Ishikawa (cell line): ENCODE data around the gene MLKL.

Source experiments
- CEBPB ChIP-seq: IDR thresholded peaks from 2 replicates; pipeline ENCODE4 v1.6.1; 2012
- CREB1 ChIP-seq: IDR thresholded peaks from 2 replicates; pipeline ENCODE4 v1.6.1; 2012; ENCODE audit warnings: low read depth
- EGR1 ChIP-seq: IDR thresholded peaks from 2 replicates; pipeline ENCODE4 v1.6.1; 2012
- EP300 ChIP-seq: IDR thresholded peaks from 2 replicates; pipeline ENCODE4 v1.6.1; 2012; ENCODE audit warnings: borderline replicate concordance
- FOXM1 ChIP-seq: IDR thresholded peaks from 2 replicates; pipeline ENCODE4 v1.6.1; 2012; ENCODE audit warnings: low read depth, borderline replicate concordance
- NFIC ChIP-seq: IDR thresholded peaks from 2 replicates; pipeline ENCODE4 v1.6.1; 2012
- RAD21 ChIP-seq: IDR thresholded peaks from 2 replicates; pipeline ENCODE4 v1.6.1; 2012; ENCODE audit warnings: low read depth
- TAF1 ChIP-seq: IDR thresholded peaks from 2 replicates; pipeline ENCODE4 v1.6.1; 2012; ENCODE audit warnings: low read depth, mild to moderate bottlenecking
- TCF12 ChIP-seq: IDR thresholded peaks from 2 replicates; pipeline ENCODE4 v1.6.1; 2012; ENCODE audit warnings: low read depth
- TEAD4 ChIP-seq: IDR thresholded peaks from 2 replicates; pipeline ENCODE4 v1.6.1; 2012
- USF1 ChIP-seq: IDR thresholded peaks from 2 replicates; pipeline ENCODE4 v1.6.1; 2012
- YY1 ChIP-seq: IDR thresholded peaks from 2 replicates; pipeline ENCODE4 v1.6.1; 2012; ENCODE audit warnings: low read depth
- ZBTB7A ChIP-seq: IDR thresholded peaks from 2 replicates; pipeline ENCODE4 v1.6.1; 2012; ENCODE audit warnings: low read depth
- TF ChIP-seq, protein P1 (sequence below): IDR thresholded peaks from 2 replicates; pipeline ENCODE4 v1.6.1; 2012
- TF ChIP-seq, protein P2 (sequence below): IDR thresholded peaks from 2 replicates; pipeline ENCODE4 v1.6.1; 2012; ENCODE audit warnings: low read depth, mild to moderate bottlenecking

Gene MLKL

GRCh38 chr16:74727903-74728302 is 27.2 kb upstream of the MLKL start:
- TF ChIP-seq FOXM1 (no peak), CREB1 (no peak), ZBTB7A (no peak), EGR1 (no peak), TCF12 (no peak), EP300 (no peak)
- TF ChIP-seq, protein P1, sequence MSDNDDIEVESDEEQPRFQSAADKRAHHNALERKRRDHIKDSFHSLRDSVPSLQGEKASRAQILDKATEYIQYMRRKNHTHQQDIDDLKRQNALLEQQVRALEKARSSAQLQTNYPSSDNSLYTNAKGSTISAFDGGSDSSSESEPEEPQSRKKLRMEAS, result no peak
- TF ChIP-seq, protein P2, sequence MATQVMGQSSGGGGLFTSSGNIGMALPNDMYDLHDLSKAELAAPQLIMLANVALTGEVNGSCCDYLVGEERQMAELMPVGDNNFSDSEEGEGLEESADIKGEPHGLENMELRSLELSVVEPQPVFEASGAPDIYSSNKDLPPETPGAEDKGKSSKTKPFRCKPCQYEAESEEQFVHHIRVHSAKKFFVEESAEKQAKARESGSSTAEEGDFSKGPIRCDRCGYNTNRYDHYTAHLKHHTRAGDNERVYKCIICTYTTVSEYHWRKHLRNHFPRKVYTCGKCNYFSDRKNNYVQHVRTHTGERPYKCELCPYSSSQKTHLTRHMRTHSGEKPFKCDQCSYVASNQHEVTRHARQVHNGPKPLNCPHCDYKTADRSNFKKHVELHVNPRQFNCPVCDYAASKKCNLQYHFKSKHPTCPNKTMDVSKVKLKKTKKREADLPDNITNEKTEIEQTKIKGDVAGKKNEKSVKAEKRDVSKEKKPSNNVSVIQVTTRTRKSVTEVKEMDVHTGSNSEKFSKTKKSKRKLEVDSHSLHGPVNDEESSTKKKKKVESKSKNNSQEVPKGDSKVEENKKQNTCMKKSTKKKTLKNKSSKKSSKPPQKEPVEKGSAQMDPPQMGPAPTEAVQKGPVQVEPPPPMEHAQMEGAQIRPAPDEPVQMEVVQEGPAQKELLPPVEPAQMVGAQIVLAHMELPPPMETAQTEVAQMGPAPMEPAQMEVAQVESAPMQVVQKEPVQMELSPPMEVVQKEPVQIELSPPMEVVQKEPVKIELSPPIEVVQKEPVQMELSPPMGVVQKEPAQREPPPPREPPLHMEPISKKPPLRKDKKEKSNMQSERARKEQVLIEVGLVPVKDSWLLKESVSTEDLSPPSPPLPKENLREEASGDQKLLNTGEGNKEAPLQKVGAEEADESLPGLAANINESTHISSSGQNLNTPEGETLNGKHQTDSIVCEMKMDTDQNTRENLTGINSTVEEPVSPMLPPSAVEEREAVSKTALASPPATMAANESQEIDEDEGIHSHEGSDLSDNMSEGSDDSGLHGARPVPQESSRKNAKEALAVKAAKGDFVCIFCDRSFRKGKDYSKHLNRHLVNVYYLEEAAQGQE, result no peak

DNA sequence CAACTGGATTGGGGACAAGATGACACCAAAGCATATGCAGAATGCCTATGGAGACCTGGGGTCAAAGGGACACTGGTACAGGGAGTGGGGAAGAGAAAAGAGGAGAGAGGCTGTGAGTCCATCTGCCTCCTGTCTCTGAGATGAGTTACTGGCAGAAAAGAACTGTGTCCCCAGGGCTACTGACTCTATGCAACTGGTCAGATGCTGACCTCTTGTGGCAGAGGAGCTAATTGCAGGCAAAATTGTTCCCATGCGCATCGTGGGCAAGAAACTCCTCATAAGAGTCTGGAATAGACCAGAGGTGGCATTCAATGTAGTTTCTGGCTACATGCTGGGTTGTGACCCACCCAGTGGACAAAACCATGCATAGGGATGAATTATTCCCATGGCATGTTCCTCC is 26.1 kb upstream of the MLKL start:
- TF ChIP-seq RAD21 (peak; percentile 55), TEAD4 (no peak)

GRCh38 chr16:74725651-74726455 is 25.2 kb upstream of the MLKL start:
- TF ChIP-seq RAD21 (no peak), CEBPB (no peak), TEAD4 (no peak), NFIC (no peak), CREB1 (no peak), TCF12 (no peak), ZBTB7A (no peak), USF1 (no peak), EGR1 (no peak), YY1 (no peak), FOXM1 (no peak), EP300 (no peak), TAF1 (no peak)
- TF ChIP-seq, protein P1, result no peak
- TF ChIP-seq, protein P2, result no peak

DNA sequence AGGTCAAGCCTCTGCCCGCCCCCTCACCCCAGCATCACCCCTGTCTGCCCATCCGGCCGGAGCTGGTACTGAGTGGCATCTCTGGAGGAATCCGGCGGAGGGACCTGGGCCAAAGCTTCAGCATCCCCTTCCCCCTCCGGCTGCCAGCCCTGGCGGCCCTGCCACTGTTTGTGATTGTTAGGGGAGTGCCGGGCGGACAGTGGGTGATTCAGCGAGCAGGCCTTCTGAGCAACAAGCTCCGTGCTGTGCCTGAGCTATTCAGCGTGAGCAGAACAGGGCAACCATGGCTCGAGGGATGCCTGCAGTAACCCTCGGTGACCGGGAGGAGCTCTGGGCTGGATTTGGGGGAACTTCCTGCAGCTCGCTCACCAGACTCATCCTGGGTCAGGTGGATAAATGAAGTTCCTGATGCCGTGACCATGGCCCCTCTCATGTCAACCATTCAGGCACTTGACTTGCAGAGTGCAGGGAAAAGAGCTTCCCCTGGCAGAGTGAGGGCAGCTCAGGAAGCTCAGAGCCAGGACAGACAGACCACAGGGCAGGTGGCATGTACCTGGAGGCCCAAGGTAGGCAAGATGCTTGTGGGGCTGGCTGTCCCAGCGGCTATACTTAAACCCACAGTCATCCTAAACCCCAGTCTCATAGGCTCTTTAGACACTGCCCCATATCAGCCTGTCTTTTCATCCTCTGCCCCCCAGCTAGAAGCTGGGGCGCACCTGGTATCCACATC is 24.3 kb upstream of the MLKL start:
- TF ChIP-seq CEBPB (no peak), ZBTB7A (no peak), TCF12 (no peak), TAF1 (no peak), TEAD4 (no peak), YY1 (no peak), EGR1 (no peak), RAD21 (no peak)
- TF ChIP-seq, protein P2, result no peak

GRCh38 chr16:74723256-74723655 is 22.6 kb upstream of the MLKL start:
- TF ChIP-seq, protein P2, result peak; percentile 36
- TF ChIP-seq, protein P1, result no peak
- TF ChIP-seq FOXM1 (no peak), CREB1 (no peak), NFIC (no peak), EGR1 (no peak)
